H1 (cell line): ENCODE results near the gene APC2. TPM values are rescaled to one million over a fixed set of nuclear protein-coding genes. Genes with fewer than 3 reads are reported as not detected.
A peak's percentile ranks its signal among the peaks of the same experiment; 100 is the strongest.

Experiments used
- CTCF ChIA-PET: fragments of 300-600 bp; sonication (Branson Sonifier 250); formaldehyde crosslinking; loops from one replicate; lab custom pipeline; 2021; ENCODE audit not compliant: partially characterized antibody; lab: Charles Lee
- POLR2A ChIA-PET: fragments of 300-600 bp; sonication (Branson Sonifier 250); formaldehyde crosslinking; loops from one replicate; lab custom pipeline; 2021; ENCODE audit warnings: inconsistent platforms; ENCODE audit not compliant: partially characterized antibody; lab: Charles Lee
- DNase-seq, 2 experiments: peaks; one replicate each; pipeline versions ENCODE4 v3.0.0 to v3.0.0-alpha.2; 2010 to 2022; ENCODE audit warnings: low spot score in 2 of 2, low read depth in 1 of 2, mixed read lengths in 1 of 2
- FAIRE-seq: peaks from 2 replicates; lab custom pipeline; 2011; peaks lifted over from hg19 to GRCh38; lab: Jason Lieb, UNC
- H2AFZ ChIP-seq: 2 replicates; pipeline ENCODE4 v1.8.1; 2012; ENCODE audit warnings: low read length, inconsistent platforms
- H2AK5ac ChIP-seq: 2 replicates; pipeline ENCODE4 v1.6.1; 2013; ENCODE audit warnings: low read depth, low read length
- H2BK120ac ChIP-seq: replicated peaks from 2 replicates; pipeline ENCODE3; 2013; ENCODE audit warnings: low read depth, low read length, inconsistent platforms
- H2BK12ac ChIP-seq: 2 replicates; pipeline ENCODE4 v1.6.1; 2013; ENCODE audit warnings: low read depth, low read length
- H2BK15ac ChIP-seq: 2 replicates; pipeline ENCODE4 v1.6.1; 2013; ENCODE audit warnings: low read length
- H2BK20ac ChIP-seq: 2 replicates; pipeline ENCODE4 v1.6.1; 2013; ENCODE audit warnings: low read length
- H2BK5ac ChIP-seq: 2 replicates; pipeline ENCODE4 v1.6.1; 2013; ENCODE audit warnings: low read depth, low read length
- H3K14ac ChIP-seq: 2 replicates; pipeline ENCODE4 v1.6.1; 2013; ENCODE audit warnings: inconsistent platforms; ENCODE audit not compliant: insufficient read length
- H3K18ac ChIP-seq: 2 replicates; pipeline ENCODE4 v1.6.1; 2013; ENCODE audit warnings: low read length; ENCODE audit errors: extremely low read depth
- H3K23ac ChIP-seq: 2 replicates; pipeline ENCODE4 v1.6.1; 2013; ENCODE audit warnings: inconsistent platforms; ENCODE audit not compliant: insufficient read length
- H3K23me2 ChIP-seq: 2 replicates; pipeline ENCODE4 v1.6.1; 2013; ENCODE audit warnings: low read depth, low read length
- H3K27ac ChIP-seq: 2 replicates; pipeline ENCODE4 v1.6.1; 2011; ENCODE audit warnings: low read depth, low read length, inconsistent platforms
- H3K27me3 ChIP-seq, 4 experiments: replicated peaks in 1 of 4; 1 replicate in 1 of 4; 2 replicates in 3 of 4; pipeline versions ENCODE4 v1.6.1 to v1.8.1; 2011 to 2013; ENCODE audit warnings: low read length in 3 of 4, mild to moderate bottlenecking in 3 of 4, inconsistent platforms in 2 of 4, mixed read lengths in 2 of 4, moderate library complexity in 1 of 4; ENCODE audit not compliant: control insufficient read depth in 3 of 4, insufficient read depth in 3 of 4; ENCODE audit errors: extremely low read depth in 1 of 4
- H3K36me3 ChIP-seq, 4 experiments: 2 replicates each; pipeline versions ENCODE4 v1.6.1 to v1.8.1; 2011 to 2013; ENCODE audit warnings: mild to moderate bottlenecking in 4 of 4, low read length in 3 of 4, moderate library complexity in 2 of 4, control low read depth in 1 of 4, inconsistent platforms in 1 of 4; ENCODE audit not compliant: insufficient read depth in 4 of 4, control insufficient read depth in 2 of 4
- H3K4ac ChIP-seq: replicated peaks from 2 replicates; pipeline ENCODE3; 2013; ENCODE audit warnings: low read length, low read depth, mixed read lengths, inconsistent platforms; ENCODE audit not compliant: insufficient read length
- H3K4me1 ChIP-seq, 4 experiments: replicated peaks in 1 of 4; 1 replicate in 1 of 4; 2 replicates in 3 of 4; pipeline versions ENCODE4 v1.6.1 to v1.8.1; 2011 to 2013; ENCODE audit warnings: low read length in 3 of 4, inconsistent platforms in 2 of 4, mixed read lengths in 1 of 4; ENCODE audit not compliant: insufficient read depth in 4 of 4, control insufficient read depth in 3 of 4
- H3K4me2 ChIP-seq, 2 experiments: 2 replicates each; pipeline versions ENCODE4 v1.6.1 to v1.8.1; 2011 to 2013; ENCODE audit warnings: low read depth in 2 of 2, low read length in 2 of 2, control low read depth in 1 of 2, inconsistent platforms in 1 of 2, mild to moderate bottlenecking in 1 of 2; ENCODE audit not compliant: insufficient read depth in 1 of 2
- H3K4me3 ChIP-seq, 4 experiments: fragments of 200-600, 300-600 bp in 1 of 4; sonication (generic), shearing (Covaris generic), sonication (Bioruptor Twin) in 1 of 4; 2 replicates each; pipeline versions ENCODE4 v1.5.1 to v1.8.1; 2011 to 2016; ENCODE audit warnings: low read length in 4 of 4, low read depth in 3 of 4, control low read depth in 2 of 4, inconsistent platforms in 2 of 4, mild to moderate bottlenecking in 2 of 4, mixed read lengths in 1 of 4, moderate library complexity in 1 of 4; ENCODE audit not compliant: insufficient read depth in 2 of 4; ENCODE audit errors: extremely low read depth in 1 of 4
- H3K56ac ChIP-seq: replicated peaks from 2 replicates; pipeline ENCODE3; 2013; ENCODE audit warnings: low read depth, mild to moderate bottlenecking, mixed read lengths, low read length, inconsistent platforms; ENCODE audit not compliant: insufficient read length
- H3K79me1 ChIP-seq: 2 replicates; pipeline ENCODE4 v1.6.1; 2013; ENCODE audit warnings: low read depth, low read length, control low read depth
- H3K79me2 ChIP-seq, 2 experiments: 2 replicates each; pipeline versions ENCODE4 v1.6.1 to v1.8.1; 2012 to 2013; ENCODE audit warnings: low read length in 2 of 2, mild to moderate bottlenecking in 2 of 2, inconsistent platforms in 1 of 2; ENCODE audit not compliant: insufficient read depth in 2 of 2, control insufficient read depth in 1 of 2
- H3K9ac ChIP-seq, 4 experiments: replicated peaks in 1 of 4; 1 replicate in 1 of 4; 2 replicates in 3 of 4; pipeline versions ENCODE4 v1.6.1 to v1.8.1; 2011 to 2013; ENCODE audit warnings: low read depth in 3 of 4, low read length in 3 of 4, control low read depth in 2 of 4, mild to moderate bottlenecking in 2 of 4, moderate library complexity in 2 of 4, inconsistent platforms in 1 of 4; ENCODE audit errors: extremely low read depth in 1 of 4
- H3K9me3 ChIP-seq, 2 experiments: 2 replicates each; pipeline versions ENCODE4 v1.6.1 to v1.8.1; 2012 to 2013; ENCODE audit warnings: mild to moderate bottlenecking in 2 of 2, moderate library complexity in 2 of 2, control low read depth in 1 of 2, inconsistent platforms in 1 of 2, low read depth in 1 of 2, low read length in 1 of 2, mixed read lengths in 1 of 2; ENCODE audit not compliant: insufficient read depth in 2 of 2
- H4K20me1 ChIP-seq, 2 experiments: replicated peaks in 1 of 2; 2 replicates each; pipeline versions ENCODE3 to v1.8.1; 2011 to 2013; ENCODE audit warnings: inconsistent platforms in 2 of 2, low read length in 2 of 2, mild to moderate bottlenecking in 1 of 2; ENCODE audit not compliant: insufficient read depth in 2 of 2, control insufficient read depth in 1 of 2
- H4K5ac ChIP-seq: 2 replicates; pipeline ENCODE4 v1.6.1; 2013; ENCODE audit warnings: low read length, low read depth, mixed read lengths, inconsistent platforms; ENCODE audit not compliant: insufficient read length
- H4K8ac ChIP-seq: 2 replicates; pipeline ENCODE4 v1.8.0; 2013; ENCODE audit warnings: mild to moderate bottlenecking, moderate library complexity, low read length, inconsistent platforms; ENCODE audit not compliant: insufficient read depth; ENCODE audit errors: extremely low read depth
- H4K91ac ChIP-seq: replicated peaks from 2 replicates; pipeline ENCODE3; 2013; ENCODE audit warnings: low read length, mixed read lengths, inconsistent platforms; ENCODE audit not compliant: insufficient read length
- CBX5 ChIP-seq: fragments of 300-800, 300-1000 bp; sonication (generic); IDR thresholded peaks from 2 replicates; pipeline ENCODE4 v1.7.1; 2016; ENCODE audit warnings: antibody characterized with exemption, low read length, low read depth
- CBX8 ChIP-seq: fragments of 300-800, 300-1000 bp; sonication (generic); IDR thresholded peaks from 2 replicates; pipeline ENCODE4 v1.7.1; 2016; ENCODE audit warnings: low read depth, low read length, borderline replicate concordance
- CTBP2 ChIP-seq: IDR thresholded peaks from 2 replicates; pipeline ENCODE4 v1.7.0; 2011; ENCODE audit warnings: borderline replicate concordance, mild to moderate bottlenecking, moderate library complexity, mixed read lengths, low read length; ENCODE audit not compliant: insufficient read depth, insufficient read length
- FOSL1 ChIP-seq: IDR thresholded peaks from 2 replicates; pipeline ENCODE4 v1.6.1; 2011; ENCODE audit warnings: mild to moderate bottlenecking, low read depth, low read length, moderate library complexity; ENCODE audit not compliant: insufficient read depth
- GTF2F1 ChIP-seq: IDR thresholded peaks from 2 replicates; pipeline ENCODE4 v1.6.1; 2012; ENCODE audit warnings: low read depth, low read length, improper control_type of control experiment, borderline replicate concordance
- JUND ChIP-seq: IDR thresholded peaks from 2 replicates; pipeline ENCODE4 v1.6.1; 2011; ENCODE audit warnings: mild to moderate bottlenecking, improper control_type of control experiment, low read length
- KDM1A ChIP-seq: fragments of 200-600, 300-600 bp; sonication (generic); IDR thresholded peaks from 2 replicates; pipeline ENCODE4 v1.7.1; 2016; ENCODE audit warnings: mild to moderate bottlenecking, low read length, borderline replicate concordance
- MAFK ChIP-seq: IDR thresholded peaks from 2 replicates; pipeline ENCODE4 v1.6.1; 2012; ENCODE audit warnings: low read depth, mild to moderate bottlenecking, improper control_type of control experiment, low read length
- POU5F1 ChIP-seq: IDR thresholded peaks from 2 replicates; pipeline ENCODE4 v1.6.1; 2011; ENCODE audit warnings: low read depth, mild to moderate bottlenecking, low read length, moderate library complexity
- RFX5 ChIP-seq: IDR thresholded peaks from 2 replicates; pipeline ENCODE4 v1.6.1; 2011; ENCODE audit warnings: low read depth, low read length, improper control_type of control experiment, borderline replicate concordance
- SAP30 ChIP-seq: fragments of 300-600 bp; sonication (generic); IDR thresholded peaks from 2 replicates; pipeline ENCODE4 v1.7.1; 2012; ENCODE audit warnings: low read length, moderate library complexity, mild to moderate bottlenecking, inconsistent platforms; ENCODE audit not compliant: insufficient read depth, insufficient replicate concordance
- YY1 ChIP-seq: IDR thresholded peaks from 2 replicates; pipeline ENCODE4 v1.6.1; 2011; ENCODE audit warnings: low read depth, mild to moderate bottlenecking, low read length
- WGBS, 2 experiments: shearing (Covaris generic) in 1 of 2; methylation state at CpG; one replicate each; pipeline versions ENCODE4 v1.1.6 to v1.1.7; 2013 to 2015; ENCODE audit warnings: low lambda C conversion rate in 2 of 2, mixed read lengths in 2 of 2, inconsistent platforms in 1 of 2, low coverage in 1 of 2, missing lambda C conversion rate in 1 of 2; ENCODE audit not compliant: insufficient replicate concordance in 2 of 2, insufficient coverage in 1 of 2, insufficient read length in 1 of 2; ENCODE audit errors: extremely low coverage in 1 of 2, missing lambda C conversion rate in 1 of 2; 5-methylcytosine and 5-hydroxymethylcytosine counted together
- polyA plus RNA-seq, 7 experiments: library from polyadenylated mRNA; depleted of rRNA in 3 of 7; stranded (reverse) in 5 of 7; unstranded in 2 of 7; fragments of >200 nt in 5 of 7; fragments of 200-250 nt in 2 of 7; gene quantifications; 1 replicate in 5 of 7; 2 replicates in 1 of 7; 4 replicates in 1 of 7; pipeline versions ENCODE4 v1.2.1 to v1.2.3, GENCODE V29; 2011 to 2013; ENCODE audit warnings: missing spikeins in 2 of 7, mixed read lengths in 2 of 7
- total RNA-seq: library from RNA; stranded (reverse); fragmentation: NEBNext Ultra II Directional; extraction: Animal tissue kit (Norgen Biotek cat#: 25700); gene quantifications from 2 replicates; pipeline ENCODE4 v1.2.1, GENCODE V29; 2021

APC2 gene
- total and polyA plus RNA-seq, 2 of the 8 experiments (the other 6 are each of a cell fraction or from before 2014, with no cell fraction given): 1.3 to 4.1 TPM

- Histone ChIP-seq H3K4me2 (peak overlapping the region; percentile 85 to 87; a peak in 3 of 4 replicates), H2BK12ac (no peak overlapping the region), H3K27ac (peak overlapping the region; percentile 37; the same call in 1 of the 2 replicates), H2BK5ac (0 out of 2 replicates have a peak overlapping the region, but pooled peaks have one; percentile 48), H3K4me1 (peaks cover 2 to 25% (median 18%) of the 10 kb centered on the region in 4 experiments; a peak in 6 of 7 replicates), H3K27me3 (no peaks in the 10 kb centered on the region), H3K4me3 (0 out of 8 replicates have a peak overlapping the region, but pooled peaks of 1 of the 4 experiments have one; percentile 83), H2BK15ac (no peak overlapping the region), H3K14ac (no peak overlapping the region), H3K36me3 (peaks cover 0 to 4% (median 1%) of the 10 kb centered on the region in 4 experiments; a peak in 5 of 8 replicates), H3K79me2 (peaks cover 53 to 74% of the 10 kb centered on the region in 2 experiments), H3K23ac (no peak overlapping the region), H4K91ac (no peak overlapping the region), H3K4ac (no peak overlapping the region), H2AFZ (no peak overlapping the region), H4K5ac (no peak overlapping the region), H2AK5ac (no peak overlapping the region), H2BK20ac (no peak overlapping the region), H4K8ac (no peak overlapping the region), H3K9me3 (no peaks in the 10 kb centered on the region), H3K9ac (peak overlapping the region in 2 of 4 experiments; percentile 2 to 76; a peak in 1 of 7 replicates), H3K23me2 (peaks cover 10% of the 10 kb centered on the region; the same call in 1 of the 2 replicates), H2BK120ac (no peak overlapping the region), H3K18ac (no peak overlapping the region), H3K79me1 (peaks cover 15% of the 10 kb centered on the region), H4K20me1 (peaks cover 52 to 57% of the 10 kb centered on the region in 2 experiments), H3K56ac (no peak overlapping the region)
- no peak for DNase-seq
- ChIA-PET CTCF (interaction anchor here (1.2 to 1.9 kb wide), 2 partner anchors 35 to 99 kb away, joined by 4 read pairs; no protein-coding TSS in a partner anchor), POLR2A (interaction anchor here (0.6 to 3.4 kb wide), 9 partner anchors 11 to 141 kb away, joined by 3 to 15 read pairs (median 6); partner anchors contain the start of gene CIRBP)
- no peak for FAIRE-seq
- WGBS, 2 experiments: 93% methylated on average over 23 of the region's 23 CpGs; no CpG with 5 or more reads in 1 of the 2 experiments
- TF ChIP-seq CBX5 (no peak), FOSL1 (no peak), POU5F1 (no peak), MAFK (no peak), SAP30 (no peak), YY1 (no peak), RFX5 (no peak), GTF2F1 (no peak), KDM1A (no peak), CBX8 (no peak), JUND (no peak), CTBP2 (no peak)
Observed at GRCh38 chr19:1410136-1410786, 39.7 kb upstream of the APC2 start.
